HTERT RPE-1 (cell line): ENCODE data around the gene CFAP206.

Source experiments
- in situ Hi-C: fragments of 300-500 bp; cut with MboI; formaldehyde crosslinking; loops from 4 replicates; pipeline ENCODE4 v1.14.3; 2020; ENCODE audit warnings: low sequenced_read_pairs

The CFAP206 gene

DNA sequence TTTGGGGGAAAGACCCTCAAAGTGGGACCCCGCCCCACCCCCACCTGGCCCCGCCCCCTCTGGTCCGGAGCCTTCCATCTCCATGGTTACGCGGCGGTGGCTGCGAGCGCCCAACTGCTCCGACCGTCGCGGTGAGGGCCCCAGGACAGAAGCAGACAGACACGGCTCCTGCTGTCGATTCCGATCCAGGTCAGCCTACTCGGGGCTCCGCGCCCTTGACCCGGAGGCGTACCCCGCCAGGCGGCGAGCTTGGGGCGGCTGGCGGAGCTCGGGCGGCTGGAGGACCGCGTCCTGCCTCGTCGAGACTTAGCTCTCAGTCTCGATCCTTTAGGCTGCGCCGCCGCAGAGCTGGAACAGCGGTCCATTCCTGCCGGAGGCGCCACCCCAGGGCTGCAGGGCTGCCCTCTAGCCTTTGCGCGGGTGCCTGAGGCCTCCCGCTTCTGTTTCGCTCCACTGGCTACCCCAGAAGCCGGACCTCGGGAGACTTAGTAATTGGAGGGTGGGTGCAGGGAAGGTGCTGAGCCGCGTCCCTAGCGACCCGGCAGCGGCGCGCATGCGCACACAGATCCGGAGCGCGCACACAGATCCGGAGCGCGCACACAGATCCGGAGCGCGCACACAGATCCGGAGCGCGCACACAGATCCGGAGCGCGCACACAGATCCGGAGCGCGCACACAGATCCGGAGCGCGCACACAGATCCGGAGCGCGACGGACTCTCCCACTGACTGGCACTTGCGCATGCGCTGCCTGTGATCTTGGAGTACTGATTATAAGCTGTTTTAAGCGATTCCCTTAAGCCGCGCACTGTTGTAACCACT, at the start of gene CFAP206:
Gene CFAP206, plus strand, starts transcription at position 72 of the 820 bp plus-strand sequence. CDS start 1,868 bp downstream, outside the sequence.
- in situ Hi-C loops: no loop called here

- in situ Hi-C loops: no loop called here
These were observed 43.0 kb upstream of the CFAP206 start for GRCh38 chr6:87364602-87365252.

- in situ Hi-C loops: no loop called here
These were observed 41.5 kb upstream of the CFAP206 start for GRCh38 chr6:87366072-87366827.

- in situ Hi-C loops: no loop called here
These were observed 40.9 kb upstream of the CFAP206 start for GRCh38 chr6:87366899-87367298.

GRCh38 chr6:87373377-87373776, 34.4 kb upstream of the CFAP206 start:
- in situ Hi-C loops: no loop called here

DNA sequence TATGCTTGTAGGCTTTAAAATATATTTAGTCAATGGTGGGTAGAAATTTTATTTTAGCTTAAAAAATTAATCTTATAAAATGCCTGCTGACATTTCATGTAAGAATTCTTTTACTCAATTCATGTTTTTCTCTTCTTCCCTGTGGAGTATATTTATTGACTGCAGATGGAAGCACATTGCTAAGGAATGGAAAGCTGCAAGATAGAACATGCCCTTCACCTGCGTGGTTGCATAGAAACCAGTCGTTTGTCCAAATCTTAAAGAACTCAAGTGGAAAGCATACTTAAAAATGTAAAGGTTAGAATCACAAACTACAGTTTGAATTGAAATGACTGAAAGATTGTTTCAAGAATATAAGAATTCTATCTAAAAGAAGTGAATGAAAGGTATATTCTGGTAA, 32.5 kb upstream of the CFAP206 start:
- in situ Hi-C loops: no loop called here

- in situ Hi-C loops: no loop called here
These were observed 31.1 kb upstream of the CFAP206 start for GRCh38 chr6:87376643-87377042.

GRCh38 chr6:87378947-87379346, 28.8 kb upstream of the CFAP206 start:
- in situ Hi-C loops: no loop called here

- in situ Hi-C loops: no loop called here
These were observed 24.9 kb upstream of the CFAP206 start for GRCh38 chr6:87382861-87383260.

DNA sequence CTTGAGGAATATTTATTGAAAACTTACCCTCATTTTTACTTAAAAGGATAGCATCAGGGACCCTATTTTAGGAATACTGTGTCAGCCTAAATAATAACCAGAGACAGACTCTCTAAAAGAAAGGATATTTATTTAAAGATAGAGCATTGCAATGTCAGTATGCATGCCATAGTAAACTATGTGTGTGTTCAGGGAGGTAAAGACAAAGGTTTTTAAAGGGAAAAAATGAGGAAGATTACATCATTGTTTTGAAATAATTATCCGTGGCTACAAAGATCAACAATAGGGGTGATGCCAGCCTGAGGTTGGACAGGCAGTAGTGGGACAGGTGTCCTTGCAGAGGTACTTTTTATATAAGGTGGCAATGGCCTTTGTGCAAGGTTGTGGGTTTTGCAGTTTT, 23.7 kb upstream of the CFAP206 start:
- in situ Hi-C loops: no loop called here

DNA sequence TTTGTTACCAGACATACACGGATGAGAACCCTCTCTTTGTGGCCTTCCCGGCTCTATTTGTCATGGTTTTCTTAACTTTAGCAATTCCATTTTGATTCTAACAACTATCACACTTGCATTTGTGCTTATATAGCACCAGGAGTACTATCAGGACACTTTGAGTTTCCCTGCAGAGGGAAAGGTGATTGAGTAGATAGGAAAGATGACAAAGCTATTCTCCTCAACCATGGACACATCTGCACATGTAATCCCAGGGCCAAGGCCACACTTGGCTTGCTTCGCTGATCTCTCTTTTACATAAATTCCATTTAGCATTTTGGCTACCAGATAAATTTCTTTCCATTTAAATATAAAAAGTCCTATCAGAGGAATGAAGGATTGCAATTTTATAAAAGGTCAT, 23.3 kb upstream of the CFAP206 start:
- in situ Hi-C loops: no loop called here

GRCh38 chr6:87391334-87391733, 16.4 kb upstream of the CFAP206 start:
- in situ Hi-C loops: no loop called here

DNA sequence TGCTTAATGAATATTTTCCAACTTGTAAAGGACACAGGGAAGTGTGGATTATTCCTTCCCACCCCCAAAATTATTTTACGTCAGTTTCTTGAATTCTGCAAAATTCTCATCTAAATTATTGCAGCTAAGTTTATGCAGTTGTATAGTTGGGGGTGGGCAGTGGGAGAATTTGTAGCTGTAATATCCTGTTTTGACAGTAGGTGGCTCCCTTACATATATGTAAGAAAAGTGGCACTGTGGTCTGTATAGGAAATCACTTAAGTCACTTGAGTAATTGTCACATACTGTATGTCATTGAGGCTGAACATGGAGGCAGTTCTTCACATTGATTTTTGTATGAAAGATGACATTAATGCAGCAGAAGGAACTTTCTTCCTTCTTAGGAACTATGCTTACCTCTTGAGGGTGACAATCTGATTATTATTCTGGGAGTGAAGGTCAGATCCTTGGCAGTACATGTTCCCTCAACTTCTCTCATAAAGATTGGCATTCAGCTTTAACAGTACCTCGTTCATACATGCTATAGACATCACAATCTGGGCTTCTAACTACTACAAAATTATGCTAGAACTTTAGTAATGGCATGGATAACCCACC, 14.6 kb upstream of the CFAP206 start:
- in situ Hi-C loops: no loop called here

DNA sequence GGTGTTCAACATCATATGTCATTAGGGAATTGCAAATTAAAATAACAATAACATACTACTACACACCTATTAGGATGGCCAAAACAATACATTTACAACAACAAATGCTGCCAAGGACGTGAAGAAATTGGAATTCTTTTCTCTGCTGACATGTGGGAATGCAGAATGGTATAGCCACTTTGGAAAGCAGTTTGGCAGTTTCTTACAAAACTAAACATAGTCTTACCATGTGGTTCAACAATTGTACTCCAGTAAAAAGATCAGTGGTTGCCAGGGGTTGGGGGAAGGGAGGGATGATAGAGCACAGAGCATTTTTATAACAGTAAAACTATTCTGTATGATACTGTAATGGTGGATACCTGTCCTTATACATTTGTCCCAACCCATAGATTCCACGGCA, 12.3 kb upstream of the CFAP206 start:
- in situ Hi-C loops: no loop called here

- in situ Hi-C loops: no loop called here
These were observed 11.0 kb upstream of the CFAP206 start for GRCh38 chr6:87396595-87397392.

GRCh38 chr6:87397656-87398055, 10.1 kb upstream of the CFAP206 start:
- in situ Hi-C loops: no loop called here

DNA sequence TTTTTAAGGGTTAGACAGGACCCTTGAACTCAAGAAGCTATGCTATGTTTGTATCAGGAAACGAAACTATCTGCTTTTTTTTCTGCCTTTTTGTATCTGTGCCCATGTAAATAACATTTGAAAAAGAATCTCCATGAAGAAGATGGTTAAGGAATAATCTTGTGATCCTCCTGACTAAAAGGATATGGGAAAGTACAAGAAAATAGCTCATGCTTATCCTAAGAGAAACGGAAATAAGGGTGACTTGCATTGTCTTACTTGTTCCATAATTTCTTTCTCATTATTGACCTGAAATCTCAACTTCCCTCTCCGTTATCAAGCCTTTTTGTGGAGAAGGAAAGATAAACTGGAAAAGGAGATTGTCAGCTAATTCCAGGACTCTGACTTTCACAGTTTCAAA, 5.9 kb upstream of the CFAP206 start:
- in situ Hi-C loops: no loop called here

DNA sequence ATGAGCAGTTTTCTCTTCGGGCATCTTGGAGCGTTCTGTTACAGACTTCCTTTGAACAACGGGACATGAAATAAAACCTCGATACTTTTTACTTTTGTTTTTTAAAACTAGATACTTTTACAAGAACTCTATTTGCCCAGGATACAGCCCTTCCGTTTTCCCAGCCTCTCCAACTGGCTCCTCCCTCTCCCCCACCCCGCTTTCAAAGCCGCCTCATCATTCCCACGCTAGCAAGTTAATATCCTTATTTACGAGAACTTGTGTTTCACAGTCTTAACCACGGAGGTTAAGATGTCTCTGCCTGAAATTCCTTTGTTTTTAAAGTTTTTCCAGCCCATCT, 241 bp upstream of the CFAP206 start:
- in situ Hi-C loops: no loop called here

GRCh38 chr6:87408721-87409155, 966 bp downstream of the CFAP206 start:
- in situ Hi-C loops: no loop called here

- in situ Hi-C loops: no loop called here
These were observed 11.5 kb downstream of the CFAP206 start for GRCh38 chr6:87419266-87419665.

DNA sequence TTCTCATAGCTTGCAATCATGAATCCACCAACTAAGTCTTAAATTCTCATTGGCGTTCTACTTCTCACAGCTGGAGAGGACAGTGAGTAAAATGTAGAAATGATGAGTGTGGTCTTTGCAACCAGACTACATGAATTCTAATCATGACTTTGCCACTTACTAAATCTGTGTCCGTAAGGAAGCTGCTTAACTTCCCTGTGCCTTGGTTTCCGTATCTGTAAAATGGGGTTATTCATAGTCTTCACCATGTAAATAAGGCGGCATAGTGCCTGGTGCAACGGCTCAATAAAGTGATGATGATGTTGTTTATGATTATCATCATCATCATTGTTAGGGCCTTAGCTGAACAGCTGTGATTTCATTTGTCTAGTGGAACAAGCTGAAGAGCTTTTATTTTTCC, 12.6 kb downstream of the CFAP206 start:
- in situ Hi-C loops: no loop called here
